ENCODE measurements around the gene FAM114A2. TPM values are rescaled to one million over a fixed set of nuclear protein-coding genes. Genes with fewer than 3 reads are reported as not detected.

Gene FAM114A2
- total and polyA plus RNA-seq, 12 donors: 6.5 to 43.7 (median 25.1) TPM

DNA sequence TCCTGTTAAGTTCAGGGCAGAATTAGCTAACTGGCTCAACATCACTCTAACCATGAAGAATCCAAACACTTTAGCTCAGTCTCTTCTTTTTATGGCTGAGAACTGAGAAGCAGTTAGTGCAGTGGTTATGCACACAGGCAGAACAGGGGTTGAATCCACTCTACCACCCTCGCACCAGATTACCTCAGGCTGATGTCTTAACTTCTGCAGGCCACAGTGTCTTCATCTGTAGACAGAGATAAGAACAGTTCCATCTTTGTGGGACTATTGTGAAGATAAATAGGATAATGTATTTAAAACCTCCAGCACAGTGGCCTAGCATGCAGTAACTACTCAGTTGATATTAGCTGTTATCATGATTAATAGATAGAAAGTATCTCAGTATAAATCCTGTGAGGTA, 54.8 kb downstream of the FAM114A2 start:
- TF ChIP-seq POLR2A (IDR thresholded peaks at IDR 0.05): no peak
- H3K4me1 ChIP-seq (replicated peaks in 1 of 2): no peaks in the 10 kb centered on the region
- DNase-seq: no peak
- 92 to 100% (median 94%) methylated on average over 1 of the region's 1 CpG for WGBS, 4 donors
- no peaks in the 10 kb centered on the region for H3K36me3 ChIP-seq (replicated peaks in 1 of 2)
- no peak overlapping the region for H3K4me3 ChIP-seq
- H3K27me3 ChIP-seq: no peaks in the 10 kb centered on the region
- intact Hi-C loops (cut with DNase I): no loop called here
- no peaks in the 10 kb centered on the region for H3K9me3 ChIP-seq (replicated peaks in 1 of 3)
- H3K27ac ChIP-seq: no peak overlapping the region

DNA sequence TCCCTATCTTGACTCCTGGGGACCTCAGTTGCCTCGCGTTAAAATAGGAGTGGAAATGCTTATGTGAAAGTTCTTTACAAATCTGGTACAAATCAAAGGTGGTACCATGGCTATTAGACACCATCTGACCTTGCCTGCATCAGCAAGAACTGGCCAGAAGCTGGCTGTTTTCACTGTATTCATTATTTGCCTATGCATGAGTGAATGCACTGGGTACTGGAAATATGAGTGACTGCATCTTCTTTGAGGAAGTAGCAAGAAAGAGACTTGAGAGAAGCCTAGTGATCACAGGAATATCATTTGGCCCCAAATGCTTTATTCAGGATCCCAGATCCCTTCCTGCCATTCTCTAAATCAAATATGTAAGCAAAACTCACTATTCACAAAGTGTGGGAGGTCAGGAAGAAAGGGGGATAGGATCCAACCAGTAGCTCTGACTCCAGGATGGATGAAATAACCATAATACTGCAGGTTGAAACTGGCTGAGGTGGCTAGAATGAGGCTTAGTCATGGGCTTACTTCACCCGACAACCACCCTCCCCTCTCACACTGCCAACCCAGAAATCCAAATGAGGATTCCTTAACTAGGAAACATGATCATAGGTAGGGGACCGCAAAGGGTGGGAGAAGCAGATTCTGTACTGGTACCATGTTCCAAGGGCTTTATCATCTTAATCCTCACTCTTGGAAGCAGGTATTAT, 56.7 kb downstream of the FAM114A2 start:
- WGBS, 4 donors: 80 to 91% (median 86%) methylated on average over 4 of the region's 4 CpGs
- no peaks in the 10 kb centered on the region for H3K9me3 ChIP-seq (replicated peaks in 1 of 3)
- no peak overlapping the region for H3K27ac ChIP-seq
- no peaks in the 10 kb centered on the region for H3K27me3 ChIP-seq
- intact Hi-C loops (cut with DNase I): no loop called here
- no peaks in the 10 kb centered on the region for H3K36me3 ChIP-seq (replicated peaks in 1 of 2)
- TF ChIP-seq POLR2A (IDR thresholded peaks at IDR 0.05) (no peak), CTCF (IDR thresholded peaks at IDR 0.05) (no peak)
- DNase-seq: no peak
- H3K4me1 ChIP-seq (replicated peaks in 1 of 2): no peaks in the 10 kb centered on the region
- no peak overlapping the region for H3K4me3 ChIP-seq

DNA sequence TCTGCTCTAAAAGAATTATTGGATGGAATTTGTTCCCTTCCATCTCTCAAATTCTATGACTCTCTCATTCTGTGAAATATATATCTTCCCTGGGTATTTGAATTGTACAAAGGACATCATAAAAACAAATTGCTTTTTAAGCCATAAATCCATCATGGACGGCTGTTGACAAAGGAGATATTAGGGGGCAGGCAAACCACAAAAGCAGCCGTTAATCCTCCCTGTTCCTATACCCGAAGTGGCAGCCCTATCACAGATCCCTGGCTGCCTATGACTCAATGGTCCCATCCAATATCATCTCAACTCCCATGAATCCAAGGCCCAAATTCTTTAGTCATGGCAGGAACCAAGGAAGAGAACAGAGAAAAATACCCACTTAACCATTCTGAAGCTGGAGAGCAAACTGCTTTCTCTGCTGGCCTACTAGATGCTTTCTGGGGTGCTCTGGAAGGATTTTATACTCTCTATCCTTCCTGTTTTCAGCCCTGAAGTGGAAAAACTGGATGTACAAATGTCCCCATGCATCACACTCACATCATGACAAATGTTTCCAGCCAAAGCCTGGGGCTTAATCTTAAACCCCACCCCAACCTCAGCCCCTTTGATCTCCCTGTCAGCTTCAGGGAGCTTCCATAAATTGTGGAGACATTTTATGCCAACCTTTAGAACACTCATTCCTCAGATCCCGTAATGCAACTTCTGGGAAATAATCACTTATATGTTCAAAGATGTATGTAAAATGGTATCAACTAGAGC, 59.5 kb downstream of the FAM114A2 start:
- no peak for DNase-seq
- TF ChIP-seq CTCF (IDR thresholded peaks at IDR 0.05) (no peak), POLR2A (IDR thresholded peaks at IDR 0.05) (no peak)
- no peaks in the 10 kb centered on the region for H3K9me3 ChIP-seq (replicated peaks in 1 of 3)
- no peaks in the 10 kb centered on the region for H3K36me3 ChIP-seq (replicated peaks in 1 of 2)
- WGBS, 4 donors: 64 to 76% (median 70%) methylated on average over 4 of the region's 4 CpGs
- H3K4me3 ChIP-seq: no peak overlapping the region
- no peak overlapping the region for H3K27ac ChIP-seq
- no peaks in the 10 kb centered on the region for H3K4me1 ChIP-seq (replicated peaks in 1 of 2)
- peaks cover 6% of the 10 kb centered on the region for H3K27me3 ChIP-seq
- intact Hi-C loops (cut with DNase I): loop anchor here (10.0 kb wide), 3 partner anchors 196 to 656 kb away; no protein-coding TSS in a partner anchor

DNA sequence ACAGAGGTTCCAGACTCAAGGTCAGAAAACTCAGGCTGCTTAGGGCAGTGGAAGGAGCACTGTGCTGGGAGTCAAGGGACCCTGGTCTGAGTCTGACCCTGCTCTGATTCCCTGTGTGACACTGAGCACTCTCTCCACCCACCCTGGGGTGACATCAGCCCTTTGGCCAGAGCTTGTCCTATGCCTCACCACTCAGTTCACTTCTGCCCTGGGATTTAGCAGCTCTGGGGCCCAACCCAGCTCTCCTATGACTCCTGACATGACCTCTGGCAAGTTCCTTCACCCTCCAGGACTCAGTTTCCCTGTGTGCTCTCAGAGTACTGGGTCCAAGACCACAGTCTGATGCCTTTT, 63.9 kb downstream of the FAM114A2 start:
- H3K9me3 ChIP-seq (replicated peaks in 1 of 3): no peaks in the 10 kb centered on the region
- no peak overlapping the region for H3K27ac ChIP-seq
- H3K27me3 ChIP-seq: peaks cover 6% of the 10 kb centered on the region
- no peaks in the 10 kb centered on the region for H3K4me1 ChIP-seq (replicated peaks in 1 of 2)
- intact Hi-C loops (cut with DNase I): loop anchor here (10.0 kb wide), 3 partner anchors 200 to 660 kb away; no protein-coding TSS in a partner anchor
- H3K36me3 ChIP-seq (replicated peaks in 1 of 2): no peaks in the 10 kb centered on the region
- TF ChIP-seq CTCF (IDR thresholded peaks at IDR 0.05) (no peak), POLR2A (IDR thresholded peaks at IDR 0.05) (no peak)
- no peak for DNase-seq
- H3K4me3 ChIP-seq: no peak overlapping the region
